Central memory CD4-positive, alpha-beta T cell (primary cell): ENCODE data around the gene PDPK1.
"Not testable (repeated sequence)": the region's sequence is repeated elsewhere in the genome, so short reads cannot be mapped to it uniquely, and the experiment has no call there.

ENCODE experiments used
- DNase-seq: peaks from one replicate; pipeline ENCODE4 v3.0.0; 2022

The PDPK1 gene

DNA sequence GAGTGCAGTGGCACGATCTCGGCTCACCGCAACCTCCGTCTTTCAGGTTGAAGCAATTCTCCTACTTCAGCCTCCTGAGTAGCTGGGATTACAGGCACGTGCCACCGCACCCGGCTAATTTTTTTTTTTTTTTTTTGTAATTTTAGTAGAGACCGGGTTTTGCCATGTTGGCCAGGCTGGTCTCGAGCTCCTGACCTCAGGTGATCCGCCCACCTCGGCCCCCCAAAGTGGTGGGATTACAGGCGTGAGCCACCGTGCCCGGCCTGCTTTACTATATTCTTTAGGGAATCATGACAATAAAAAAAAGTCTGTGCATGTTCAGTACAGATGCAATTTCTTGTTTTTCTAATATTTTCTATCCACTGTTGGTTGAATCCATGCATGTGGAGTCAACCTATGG is 6.0 kb downstream of the PDPK1 start:
- not testable (repeated sequence) for DNase-seq

DNA sequence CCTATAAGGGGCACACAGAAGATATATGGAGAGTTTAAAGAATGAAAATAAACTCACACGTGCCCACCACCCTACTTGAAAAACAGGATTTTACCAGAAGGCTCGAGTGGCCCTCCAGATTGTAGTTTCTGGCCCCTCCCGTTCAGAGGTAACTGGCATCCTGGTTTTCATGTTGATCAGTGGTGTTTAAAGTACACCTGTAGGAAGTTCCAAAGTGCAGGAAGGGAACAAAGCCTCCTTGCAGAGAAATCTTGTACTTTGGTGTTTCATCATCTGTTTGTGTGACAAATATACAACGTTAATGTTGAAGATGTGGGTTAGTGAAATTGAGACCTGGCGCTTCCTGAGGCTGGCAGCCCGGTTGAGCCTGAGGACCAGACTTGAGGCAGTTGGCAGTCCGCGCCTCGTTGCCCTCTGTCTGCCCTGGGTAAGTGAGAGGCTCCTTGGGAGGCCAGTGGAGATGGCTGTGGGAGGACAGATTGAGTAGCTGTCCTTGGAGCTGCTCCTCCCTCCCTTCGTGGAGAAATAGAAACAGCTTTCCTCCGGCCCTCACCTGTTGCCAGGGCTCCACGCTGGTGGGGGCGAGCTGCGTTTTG is 12.6 kb downstream of the PDPK1 start:
- DNase-seq, result not testable (repeated sequence)

DNA sequence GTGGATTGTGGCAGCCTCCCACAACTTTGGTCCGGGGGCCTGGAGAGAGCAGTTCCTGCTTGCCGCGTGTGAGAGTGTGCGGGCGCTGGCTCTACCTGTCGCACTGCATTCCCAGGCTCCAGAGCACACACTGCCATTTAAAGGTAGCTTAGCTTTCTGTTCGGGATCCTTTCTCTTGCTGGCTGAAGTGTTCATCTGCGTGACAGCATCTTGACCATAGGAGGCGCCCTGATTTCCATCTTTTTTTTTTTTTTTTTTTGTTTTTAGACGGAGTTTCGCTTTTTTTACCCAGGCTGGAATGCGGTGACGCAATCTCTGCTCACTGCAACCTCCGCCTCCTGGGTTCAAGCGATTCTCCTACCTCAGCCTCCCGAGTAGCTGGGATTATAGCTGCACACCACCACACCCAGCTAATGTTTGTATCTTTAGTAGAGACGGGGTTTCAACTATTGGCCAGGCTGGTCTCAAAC is 13.6 kb downstream of the PDPK1 start:
- DNase-seq, result not testable (repeated sequence)

DNA sequence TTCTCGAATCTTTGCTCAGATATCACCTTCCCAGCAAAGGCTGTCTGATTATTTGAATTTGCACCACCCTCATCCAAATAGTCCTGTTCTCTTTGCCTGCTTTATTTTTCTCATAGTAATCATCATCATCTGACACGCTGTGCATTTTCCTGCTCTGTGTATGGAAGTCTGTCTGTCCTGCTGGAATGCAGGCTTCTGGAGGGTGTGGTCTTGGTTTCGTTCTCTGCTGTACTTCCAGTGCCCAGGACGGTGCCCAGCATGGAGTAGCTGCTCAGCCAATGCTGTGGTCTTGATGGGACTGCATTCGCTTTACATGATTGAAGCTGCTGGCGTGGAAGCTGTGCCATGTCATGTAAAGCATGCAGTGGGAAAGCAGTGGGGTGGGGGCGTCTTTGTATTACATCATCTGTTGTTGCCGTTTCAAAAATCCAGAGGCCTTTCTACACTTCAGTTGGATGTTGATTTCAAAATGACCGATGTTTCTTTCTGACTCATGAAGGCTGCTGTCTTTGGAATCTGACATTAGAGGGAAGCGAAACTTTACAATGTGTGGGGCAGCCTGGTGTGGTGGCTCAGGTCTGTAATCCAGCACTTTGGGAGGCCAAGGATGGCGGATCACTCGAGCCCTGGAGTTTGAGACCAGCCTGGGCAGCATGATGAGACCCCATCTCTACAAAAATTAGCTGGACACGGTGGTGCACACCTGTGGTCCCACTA is 17.0 kb downstream of the PDPK1 start:
- DNase-seq, result not testable (repeated sequence)

GRCh38 chr16:2557150-2557549 is 19.3 kb downstream of the PDPK1 start:
- DNase-seq, result not testable (repeated sequence)

- not testable (repeated sequence) for DNase-seq
Measured at GRCh38 chr16:2560131-2560797, 22.4 kb downstream of the PDPK1 start.

- DNase-seq, result peak; percentile 56
Measured at GRCh38 chr16:2560798-2561133, 22.9 kb downstream of the PDPK1 start.

DNA sequence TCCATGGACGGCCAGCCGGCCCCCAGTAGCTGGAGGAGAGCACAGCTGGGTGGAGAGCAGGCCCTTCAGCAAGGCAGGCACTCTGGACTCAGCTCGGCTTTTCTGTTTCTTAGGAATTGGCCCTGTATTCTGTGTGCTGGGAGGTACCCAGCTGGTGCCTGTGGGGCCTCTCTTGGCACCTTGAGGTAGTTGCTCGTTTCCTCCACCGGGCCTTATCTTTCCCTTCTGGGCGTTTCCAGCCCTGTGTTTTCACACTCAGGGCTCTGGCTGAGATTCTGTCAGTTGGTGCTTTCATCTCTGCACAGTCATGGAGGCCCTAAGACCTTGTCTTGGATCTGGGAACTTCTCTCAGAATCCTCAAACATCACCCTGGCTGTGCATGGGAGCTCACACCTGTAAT is 29.7 kb downstream of the PDPK1 start:
- DNase-seq, result not testable (repeated sequence)

DNA sequence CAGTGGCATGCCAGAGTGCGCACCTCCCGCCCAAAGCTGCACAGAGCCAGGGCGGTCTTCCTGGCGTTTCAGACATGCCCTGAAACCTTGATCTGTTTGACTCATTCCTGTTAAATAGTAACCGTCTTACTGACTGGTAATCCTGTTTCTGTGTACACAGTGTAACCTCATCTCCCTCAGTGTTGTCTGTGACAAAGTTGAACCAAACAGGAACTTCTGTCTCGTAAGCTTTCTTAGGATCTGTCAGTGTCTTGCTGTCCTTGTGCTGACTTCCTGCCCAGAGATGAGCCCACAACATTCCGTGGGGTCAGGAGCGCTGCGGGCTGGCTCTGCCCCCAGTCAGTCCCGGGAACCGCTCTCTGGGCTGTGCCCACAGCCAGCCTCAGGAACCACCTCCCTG is 30.8 kb downstream of the PDPK1 start:
- not testable (repeated sequence) for DNase-seq

- not testable (repeated sequence) for DNase-seq
Measured at GRCh38 chr16:2572704-2573103, 34.9 kb downstream of the PDPK1 start.

GRCh38 chr16:2575839-2576238 is 38.0 kb downstream of the PDPK1 start:
- not testable (repeated sequence) for DNase-seq

GRCh38 chr16:2577044-2577443 is 39.2 kb downstream of the PDPK1 start:
- not testable (repeated sequence) for DNase-seq

- DNase-seq, result not testable (repeated sequence)
Measured at GRCh38 chr16:2578905-2579304, 41.1 kb downstream of the PDPK1 start.

GRCh38 chr16:2580143-2580542 is 42.3 kb downstream of the PDPK1 start:
- DNase-seq, result not testable (repeated sequence)

GRCh38 chr16:2580818-2581217 is 43.0 kb downstream of the PDPK1 start:
- DNase-seq, result not testable (repeated sequence)

GRCh38 chr16:2584729-2585650 is 47.2 kb downstream of the PDPK1 start:
- no peak for DNase-seq

DNA sequence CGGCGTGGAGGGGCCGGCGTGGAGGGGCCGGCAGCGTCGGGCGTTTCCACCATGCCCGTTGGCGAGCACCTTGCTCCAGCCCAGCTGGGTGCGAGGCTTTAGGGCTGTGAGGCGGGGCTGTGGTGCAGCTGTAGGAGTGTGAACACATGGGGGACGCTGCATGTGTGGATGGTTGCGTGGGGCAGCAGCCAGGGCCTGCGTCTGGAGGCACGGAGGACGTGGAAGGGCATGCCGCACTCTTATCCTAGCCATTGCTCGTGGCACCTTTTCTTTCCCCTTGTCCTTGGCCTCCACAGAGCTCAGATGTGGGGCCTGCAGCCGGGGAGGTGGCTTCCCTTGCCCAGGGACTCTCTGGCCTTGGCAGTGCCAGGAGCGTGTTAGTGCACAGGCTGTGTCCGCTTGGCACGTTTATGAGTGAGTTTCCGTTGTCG is 47.8 kb downstream of the PDPK1 start:
- DNase-seq, result no peak

- DNase-seq, result no peak
Measured at GRCh38 chr16:2586241-2586640, 48.4 kb downstream of the PDPK1 start.

GRCh38 chr16:2586901-2587480 is 49.2 kb downstream of the PDPK1 start:
- DNase-seq, result no peak

DNA sequence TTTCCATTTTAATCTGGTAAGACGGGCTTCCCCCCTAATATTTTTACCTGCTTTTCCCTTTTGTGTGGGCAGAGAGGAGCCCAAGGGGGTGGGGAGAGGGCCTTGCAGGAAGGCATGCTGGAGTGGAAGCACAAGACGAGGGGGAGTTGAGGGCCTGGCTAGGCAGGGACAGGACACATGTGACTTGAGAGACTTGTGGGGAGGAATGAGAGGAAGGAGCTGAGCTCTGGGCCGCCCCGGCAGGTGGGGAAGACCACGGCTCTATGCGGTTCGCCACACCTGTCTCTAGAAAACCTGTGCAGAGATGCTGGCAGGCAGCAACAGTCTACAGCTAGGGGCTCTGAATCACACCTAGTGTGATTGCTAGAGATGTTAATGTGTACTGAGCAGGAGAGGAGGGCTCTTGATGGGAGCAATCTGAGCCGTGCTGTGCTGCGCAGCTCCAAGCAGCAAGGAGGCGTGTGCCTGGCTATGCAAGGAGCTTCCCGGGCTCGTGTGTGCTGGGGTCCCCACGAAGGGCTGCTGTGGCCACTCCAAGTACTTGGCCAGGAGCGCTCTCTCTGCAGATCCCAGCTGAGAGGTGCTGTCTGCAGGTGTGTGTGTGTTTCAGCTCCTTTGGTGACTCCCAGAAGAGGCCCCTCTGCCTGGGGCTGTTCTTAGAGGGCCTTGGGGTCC is 50.2 kb downstream of the PDPK1 start:
- DNase-seq, result no peak

- DNase-seq, result no peak
Measured at GRCh38 chr16:2591476-2592240, 53.8 kb downstream of the PDPK1 start.
